Upper lobe of left lung (tissue), 6 donors: Measurements from ENCODE around the gene LRRIQ4. TPM values are rescaled to one million over a fixed set of nuclear protein-coding genes. Genes with fewer than 3 reads are reported as not detected.

Experiments
- ATAC-seq, 2 donors: fragments of 200-7000 bp; cut with Tn5 transposase; one replicate each; pipeline ENCODE4 v1.9.1; 2022; ENCODE audit warnings: mild to moderate bottlenecking in 2 of 2, moderate library complexity in 2 of 2; ENCODE audit not compliant: low FRiP score in 2 of 2
- DNase-seq, 2 donors: peaks; one replicate each; pipeline ENCODE4 v3.0.0-alpha.2; 2019 to 2020
- H3K27ac ChIP-seq, 4 donors: fragments of 200-600 bp; sonication (generic); one replicate each; pipeline ENCODE4 v1.5.1; 2016 to 2019
- H3K27me3 ChIP-seq, 4 donors: fragments of 200-600 bp; sonication (generic); one replicate each; pipeline ENCODE4 v1.5.1; 2017 to 2019
- H3K36me3 ChIP-seq, 4 donors: fragments of 200-600 bp; sonication (generic); one replicate each; pipeline ENCODE4 v1.5.1; 2016 to 2019
- H3K4me1 ChIP-seq, 4 donors: fragments of 200-600 bp; sonication (generic); one replicate each; pipeline ENCODE4 v1.5.1; 2018 to 2019
- H3K4me3 ChIP-seq, 4 donors: fragments of 200-600 bp; sonication (generic); one replicate each; pipeline ENCODE4 v1.5.1; 2017 to 2019; ENCODE audit warnings: mild to moderate bottlenecking in 2 of 4, moderate library complexity in 1 of 4
- H3K9me3 ChIP-seq, 4 donors: fragments of 200-600 bp; sonication (generic); one replicate each; pipeline ENCODE4 v1.5.1; 2018 to 2019
- CTCF ChIP-seq, 6 experiments: fragments of 450-650 bp in 4 of 6; fragments of 200-600 bp in 2 of 6; sonication (generic) in 2 of 6; IDR thresholded peaks; one replicate each; pipeline ENCODE4 v1.5.1; 2016 to 2019; ENCODE audit warnings: antibody characterized with exemption in 6 of 6
- EP300 ChIP-seq, 4 donors: sonication (generic); formaldehyde crosslinking; IDR thresholded peaks; one replicate each; pipeline ENCODE4 v1.5.1; 2017; ENCODE audit warnings: antibody characterized with exemption in 4 of 4, control low read depth in 2 of 4
- POLR2A ChIP-seq, 4 donors: fragments of 450-650 bp; IDR thresholded peaks; one replicate each; pipeline ENCODE4 v1.5.1; 2016 to 2017; ENCODE audit warnings: antibody characterized with exemption in 4 of 4, mild to moderate bottlenecking in 2 of 4
- POLR2AphosphoS5 ChIP-seq, 2 donors: sonication (generic); formaldehyde crosslinking; IDR thresholded peaks; one replicate each; pipeline ENCODE4 v1.5.1; 2017; ENCODE audit warnings: antibody characterized with exemption in 2 of 2
- WGBS, 2 donors: methylation state at CpG; one replicate each; pipeline ENCODE4 v1.1.5; 2017 to 2018; 5-methylcytosine and 5-hydroxymethylcytosine counted together
- total RNA-seq, 6 donors: library from RNA; depleted of rRNA in 4 of 6; stranded (reverse); fragments of >200 nt in 4 of 6; gene quantifications; one replicate each; pipeline versions ENCODE4 v1.1.0 to v1.2.1, GENCODE V29; 2016 to 2021
- donor health status: DM: no; HTN: no; CAD: no; lungs with moderate emphysema.
- donor health status: DM: no; HTN: yes; CAD: no; lungs with severe emphysema.

LRRIQ4 gene
- total RNA-seq, 6 donors from 2014 or later: 0.22 to 0.24 TPM; not detected in 4

GRCh38 chr3:169822091-169822490 is 9.4 kb downstream of the LRRIQ4 start:
- Histone ChIP-seq H3K4me3 (no peak overlapping the region), H3K27ac (no peak overlapping the region), H3K9me3 (no peaks in the 10 kb centered on the region), H3K27me3 (no peaks in the 10 kb centered on the region), H3K36me3 (no peaks in the 10 kb centered on the region), H3K4me1 (no peaks in the 10 kb centered on the region)
- DNase-seq (peak in 1 of 2 donors; percentile 51), ATAC-seq (no peak)
- WGBS, 2 donors: 94 to 97% methylated on average over 15 of the region's 15 CpGs
- TF ChIP-seq CTCF (IDR thresholded peaks at IDR 0.05): no peak
- TF ChIP-seq EP300 (IDR thresholded peaks at IDR 0.05): no peak
- no peak for TF ChIP-seq POLR2AphosphoS5 (IDR thresholded peaks at IDR 0.05)
- no peak for TF ChIP-seq POLR2A (IDR thresholded peaks at IDR 0.05)

DNA sequence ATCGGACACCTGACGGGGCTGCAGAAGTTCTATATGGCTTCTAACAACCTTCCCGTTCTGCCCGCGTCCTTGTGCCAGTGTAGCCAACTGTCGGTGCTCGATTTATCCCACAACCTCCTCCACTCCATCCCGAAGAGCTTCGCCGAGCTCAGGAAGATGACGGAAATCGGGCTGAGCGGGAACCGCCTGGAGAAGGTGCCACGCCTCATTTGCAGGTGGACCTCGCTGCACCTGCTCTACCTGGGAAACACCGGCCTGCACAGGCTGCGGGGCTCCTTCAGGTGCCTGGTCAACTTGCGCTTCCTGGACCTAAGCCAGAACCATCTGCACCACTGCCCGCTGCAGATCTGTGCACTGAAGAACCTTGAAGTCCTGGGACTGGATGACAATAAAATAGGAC is 9.9 kb downstream of the LRRIQ4 start:
- Histone ChIP-seq H3K4me3 (no peak overlapping the region), H3K4me1 (no peaks in the 10 kb centered on the region), H3K36me3 (no peaks in the 10 kb centered on the region), H3K27ac (no peak overlapping the region), H3K27me3 (no peaks in the 10 kb centered on the region), H3K9me3 (no peaks in the 10 kb centered on the region)
- DNase-seq: peak in 1 of 2 donors; percentile 49
- WGBS, 2 donors: 94 to 97% methylated on average over 20 of the region's 20 CpGs
- TF ChIP-seq POLR2AphosphoS5 (IDR thresholded peaks at IDR 0.05): no peak
- TF ChIP-seq POLR2A (IDR thresholded peaks at IDR 0.05): no peak
- no peak for TF ChIP-seq CTCF (IDR thresholded peaks at IDR 0.05)
- TF ChIP-seq EP300 (IDR thresholded peaks at IDR 0.05): no peak
- no peak for ATAC-seq

DNA sequence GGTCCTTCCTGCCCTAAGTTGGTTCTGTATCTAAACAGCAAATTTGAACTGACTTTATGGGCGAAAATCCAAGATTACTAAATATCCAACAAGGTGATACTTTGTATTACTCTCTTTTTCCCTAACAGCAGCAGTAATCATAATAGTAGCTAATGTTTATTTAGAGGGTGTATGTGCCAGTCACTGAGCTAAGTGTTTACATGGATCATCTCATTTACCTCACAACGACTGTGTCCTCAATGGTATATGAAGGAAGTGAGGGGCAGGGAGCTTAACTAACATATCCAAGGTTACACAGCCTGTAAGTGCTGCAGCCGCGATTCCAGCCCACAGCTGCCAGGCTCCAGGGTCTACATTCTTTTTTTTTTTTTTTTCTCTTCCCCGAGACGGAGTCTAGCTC is 10.3 kb downstream of the LRRIQ4 start:
- WGBS, 2 donors: 64 to 67% methylated on average over 6 of the region's 6 CpGs
- ATAC-seq: no peak

GRCh38 chr3:169825316-169825715 is 12.6 kb downstream of the LRRIQ4 start:
- no peak for TF ChIP-seq CTCF (IDR thresholded peaks at IDR 0.05)
- TF ChIP-seq POLR2AphosphoS5 (IDR thresholded peaks at IDR 0.05): no peak
- no peak for TF ChIP-seq POLR2A (IDR thresholded peaks at IDR 0.05)
- TF ChIP-seq EP300 (IDR thresholded peaks at IDR 0.05): no peak
- Histone ChIP-seq H3K27me3 (no peaks in the 10 kb centered on the region), H3K4me3 (no peak overlapping the region), H3K27ac (no peak overlapping the region), H3K9me3 (no peaks in the 10 kb centered on the region), H3K36me3 (no peaks in the 10 kb centered on the region), H3K4me1 (no peaks in the 10 kb centered on the region)
- WGBS, 2 donors: 79% methylated on average over 3 of the region's 3 CpGs
- ATAC-seq (no peak), DNase-seq (no peak)

More for the DNA sequence above, 10.3 kb downstream of the LRRIQ4 start:
- DNase-seq: no peak
- H3K4me3 ChIP-seq: no peak overlapping the region
- TF ChIP-seq POLR2AphosphoS5 (IDR thresholded peaks at IDR 0.05): no peak
- TF ChIP-seq POLR2A (IDR thresholded peaks at IDR 0.05): no peak
- no peak for TF ChIP-seq CTCF (IDR thresholded peaks at IDR 0.05)
- TF ChIP-seq EP300 (IDR thresholded peaks at IDR 0.05): no peak
- H3K27me3 ChIP-seq: no peaks in the 10 kb centered on the region
- no peaks in the 10 kb centered on the region for H3K36me3 ChIP-seq
- H3K4me1 ChIP-seq: no peaks in the 10 kb centered on the region
- no peak overlapping the region for H3K27ac ChIP-seq
- H3K9me3 ChIP-seq: no peaks in the 10 kb centered on the region

- H3K27me3 ChIP-seq: no peaks in the 10 kb centered on the region
- no peak for ATAC-seq
- H3K4me1 ChIP-seq: no peaks in the 10 kb centered on the region
- H3K9me3 ChIP-seq: no peaks in the 10 kb centered on the region
- H3K27ac ChIP-seq: no peak overlapping the region
- TF ChIP-seq POLR2AphosphoS5 (IDR thresholded peaks at IDR 0.05) (no peak), POLR2A (IDR thresholded peaks at IDR 0.05) (no peak), EP300 (IDR thresholded peaks at IDR 0.05) (no peak), CTCF (IDR thresholded peaks at IDR 0.05) (no peak)
- H3K36me3 ChIP-seq: no peaks in the 10 kb centered on the region
- DNase-seq: no peak
- WGBS, 2 donors: 67 to 79% methylated on average over 4 of the region's 4 CpGs
- H3K4me3 ChIP-seq: no peak overlapping the region
These were observed 15.0 kb downstream of the LRRIQ4 start for GRCh38 chr3:169827712-169828111.
